Activated naive CD4-positive, alpha-beta T cell treated with anti-CD3 and anti-CD28 coated beads, Interleukin-2, amount 50 U/mL, for 72 hours (primary cell): Measurements from ENCODE around the gene MICU2. TPM values are rescaled to one million over a fixed set of nuclear protein-coding genes. Genes with fewer than 3 reads are reported as not detected.

Experiments
- ATAC-seq, 2 donors: fragments of 150-1000 bp; cut with Tn5 transposase; 2 replicates each; pipeline ENCODE4 v1.10.0; 2021; ENCODE audit warnings: mild to moderate bottlenecking in 2 of 2, moderate library complexity in 2 of 2
- DNase-seq, 2 donors: peaks; one replicate each; pipeline ENCODE4 v3.0.0; 2021 to 2022; ENCODE audit warnings: low spot score in 2 of 2
- H3K27ac Mint-ChIP-seq, 2 donors: one replicate each; pipeline ENCODE4 v1.8.0; 2022; ENCODE audit warnings: mild to moderate bottlenecking in 2 of 2, mixed read lengths in 2 of 2
- H3K36me3 Mint-ChIP-seq, 2 donors: one replicate each; pipeline ENCODE4 v1.8.0; 2022; ENCODE audit warnings: mixed read lengths in 2 of 2
- H3K9me3 Mint-ChIP-seq, 2 donors: one replicate each; pipeline ENCODE4 v1.8.0; 2022; ENCODE audit warnings: mixed read lengths in 2 of 2
- total RNA-seq, 2 donors: library from RNA; stranded (reverse); gene quantifications; one replicate each; pipeline ENCODE4 v1.2.3, GENCODE V29; 2022

Gene MICU2
- total RNA-seq, 2 donors from 2014 or later = 30.1 to 53.2 TPM

- DNase-seq = no peak
- Mint-ChIP-seq H3K9me3 (no peaks in the 10 kb centered on the region), H3K36me3 (peaks cover 6 to 20% of the 10 kb centered on the region in 2 donors), H3K27ac (peak overlapping the region in 1 of 2 donors; percentile 23)
- ATAC-seq = no peak
These were observed 66.9 kb downstream of the MICU2 start for GRCh38 chr13:21537105-21537504.

DNA sequence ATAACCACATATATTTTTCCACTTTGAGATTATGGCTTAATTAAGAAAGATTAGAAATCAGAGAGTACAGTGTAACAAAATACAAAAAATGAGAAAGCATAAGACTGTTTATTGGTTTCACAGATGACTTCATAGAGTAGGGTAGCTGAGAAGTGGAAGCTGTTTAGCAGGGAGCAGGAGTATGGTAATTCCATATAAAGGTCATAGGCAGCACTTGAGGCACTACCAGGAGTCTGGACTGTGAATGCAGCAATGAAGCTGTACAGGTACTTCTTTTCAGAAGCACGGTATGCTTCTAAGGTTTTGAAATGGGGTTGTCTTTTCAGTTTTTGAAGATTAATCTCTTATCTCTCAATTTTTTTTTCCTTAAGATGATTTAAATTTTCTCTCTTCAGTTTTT lies 69.2 kb downstream of the MICU2 start:
- no peak overlapping the region for H3K27ac Mint-ChIP-seq
- H3K9me3 Mint-ChIP-seq = no peaks in the 10 kb centered on the region
- ATAC-seq (no peak), DNase-seq (no peak)
- H3K36me3 Mint-ChIP-seq = peaks cover 6 to 20% of the 10 kb centered on the region in 2 donors

GRCh38 chr13:21531455-21531854 lies 72.5 kb downstream of the MICU2 start:
- H3K36me3 Mint-ChIP-seq = no peaks in the 10 kb centered on the region
- ATAC-seq = no peak

GRCh38 chr13:21530656-21531055 lies 73.3 kb downstream of the MICU2 start:
- Mint-ChIP-seq H3K36me3 (no peaks in the 10 kb centered on the region), H3K27ac (no peak overlapping the region), H3K9me3 (no peaks in the 10 kb centered on the region)
- DNase-seq (no peak), ATAC-seq (peak in 1 of 2 donors; percentile 34)

More at GRCh38 chr13:21531455-21531854, 72.5 kb downstream of the MICU2 start:
- no peak overlapping the region for H3K27ac Mint-ChIP-seq
- no peaks in the 10 kb centered on the region for H3K9me3 Mint-ChIP-seq
- no peak for DNase-seq

DNA sequence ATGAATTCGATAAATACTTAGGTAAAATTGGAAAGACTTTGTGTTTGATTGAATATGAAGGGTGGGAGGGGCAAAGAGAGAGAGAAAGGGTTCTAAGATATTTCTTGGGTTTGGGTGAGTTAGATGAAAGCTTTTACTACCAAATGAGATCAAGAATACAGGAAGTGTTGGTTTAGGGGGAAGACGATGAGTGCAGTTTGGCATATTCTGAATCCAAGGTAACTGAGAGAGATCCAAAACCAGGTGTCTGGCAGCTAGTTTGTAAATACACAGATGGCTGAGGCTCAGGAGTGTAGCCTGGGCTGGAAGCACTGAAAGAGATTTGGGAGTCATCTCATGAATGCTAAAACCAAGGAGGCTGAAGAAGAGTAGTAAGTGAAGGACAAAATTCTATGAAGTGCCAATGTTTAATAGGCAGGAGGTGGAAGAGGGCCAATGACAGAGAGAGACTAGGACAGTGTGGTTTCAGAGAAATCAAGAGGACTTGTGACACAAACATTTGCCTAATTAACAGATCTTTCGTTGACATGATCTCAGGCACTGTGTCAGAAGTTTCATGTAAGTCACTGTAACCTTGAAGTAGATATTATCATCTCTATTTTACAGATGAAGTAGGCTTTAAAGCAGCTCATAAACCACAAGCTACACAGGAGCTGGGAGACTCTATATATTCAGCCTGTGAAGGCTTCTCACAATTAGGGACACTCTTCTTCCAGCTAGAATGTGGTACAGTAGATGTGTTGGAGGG lies 74.7 kb downstream of the MICU2 start:
- no peaks in the 10 kb centered on the region for H3K9me3 Mint-ChIP-seq
- ATAC-seq (peak; percentile 71 to 72), DNase-seq (no peak)
- H3K36me3 Mint-ChIP-seq = no peaks in the 10 kb centered on the region
- H3K27ac Mint-ChIP-seq = no peak overlapping the region

DNA sequence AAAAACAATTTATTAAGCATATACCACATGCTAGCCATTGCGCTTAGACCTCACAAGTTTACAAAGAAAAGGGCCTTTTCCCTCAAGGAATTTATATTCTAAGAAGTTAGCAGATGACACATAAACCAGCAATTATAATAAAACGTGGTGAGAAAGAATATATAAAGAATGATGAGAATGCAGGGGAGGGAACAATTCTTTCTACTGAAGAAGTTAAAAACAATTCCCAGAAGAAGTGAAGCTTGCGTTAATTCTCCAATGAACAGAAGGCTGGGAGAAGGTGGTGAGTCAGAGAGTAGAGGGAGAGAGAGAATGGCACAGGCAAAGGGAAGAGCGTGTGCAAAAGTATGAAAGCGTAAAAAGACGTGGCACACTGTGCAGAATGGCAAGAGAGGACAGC lies 75.4 kb downstream of the MICU2 start:
- Mint-ChIP-seq H3K27ac (no peak overlapping the region), H3K36me3 (no peaks in the 10 kb centered on the region), H3K9me3 (no peaks in the 10 kb centered on the region)
- DNase-seq = no peak
- no peak for ATAC-seq

DNA sequence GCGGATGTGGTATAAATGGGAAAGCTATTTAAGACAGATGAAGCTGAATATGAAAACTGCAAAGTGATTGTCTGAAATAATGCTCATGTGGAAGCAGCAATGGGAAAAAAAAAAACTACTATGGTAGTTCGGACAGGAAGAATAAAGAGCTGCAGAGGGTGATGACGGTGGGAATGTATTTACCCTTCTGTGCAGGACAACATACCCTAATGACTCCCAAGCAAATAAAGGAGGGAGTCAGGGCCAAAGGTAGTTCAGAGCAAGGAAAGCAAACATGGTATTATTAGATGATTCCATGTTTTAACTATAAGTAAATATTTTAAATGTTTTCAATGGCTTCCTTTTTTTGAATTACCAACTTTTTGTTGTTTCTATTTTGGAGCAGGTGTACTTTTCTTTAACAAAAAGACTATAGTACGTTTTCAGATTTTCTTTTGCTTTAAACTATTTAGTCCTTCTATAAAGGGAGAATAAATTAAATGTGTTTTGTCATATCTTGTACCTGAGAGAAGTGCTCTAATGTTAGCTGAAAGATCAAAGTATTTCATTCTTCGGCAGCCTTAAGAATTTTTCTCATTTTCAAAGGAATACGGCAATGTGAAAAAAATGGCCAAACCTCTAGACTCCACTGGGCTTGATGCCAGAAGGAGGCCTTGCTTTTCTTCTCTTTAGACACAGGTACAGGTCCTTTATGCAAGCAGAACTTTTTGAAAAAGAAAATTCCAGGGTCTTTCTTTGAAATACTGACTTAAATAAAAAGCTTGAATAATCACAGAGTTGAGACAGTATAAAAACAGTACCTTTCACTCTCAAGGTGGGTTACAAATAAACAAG lies 77.0 kb downstream of the MICU2 start:
- Mint-ChIP-seq H3K36me3 (no peaks in the 10 kb centered on the region), H3K27ac (no peak overlapping the region), H3K9me3 (no peaks in the 10 kb centered on the region)
- ATAC-seq = no peak
- DNase-seq = no peak

- Mint-ChIP-seq H3K36me3 (no peaks in the 10 kb centered on the region), H3K9me3 (no peaks in the 10 kb centered on the region), H3K27ac (no peak overlapping the region)
- ATAC-seq (no peak), DNase-seq (no peak)
These were observed 81.1 kb downstream of the MICU2 start for GRCh38 chr13:21522847-21523246.

- H3K9me3 Mint-ChIP-seq = no peaks in the 10 kb centered on the region
- peak overlapping the region in 1 of 2 donors; percentile 40 for H3K27ac Mint-ChIP-seq
- DNase-seq (no peak), ATAC-seq (no peak)
- H3K36me3 Mint-ChIP-seq = no peaks in the 10 kb centered on the region
These were observed 81.8 kb downstream of the MICU2 start for GRCh38 chr13:21522130-21522529.

GRCh38 chr13:21518617-21519144 lies 85.3 kb downstream of the MICU2 start:
- H3K27ac Mint-ChIP-seq = no peak overlapping the region
- DNase-seq (no peak), ATAC-seq (no peak)
- H3K36me3 Mint-ChIP-seq = no peaks in the 10 kb centered on the region
- no peaks in the 10 kb centered on the region for H3K9me3 Mint-ChIP-seq

DNA sequence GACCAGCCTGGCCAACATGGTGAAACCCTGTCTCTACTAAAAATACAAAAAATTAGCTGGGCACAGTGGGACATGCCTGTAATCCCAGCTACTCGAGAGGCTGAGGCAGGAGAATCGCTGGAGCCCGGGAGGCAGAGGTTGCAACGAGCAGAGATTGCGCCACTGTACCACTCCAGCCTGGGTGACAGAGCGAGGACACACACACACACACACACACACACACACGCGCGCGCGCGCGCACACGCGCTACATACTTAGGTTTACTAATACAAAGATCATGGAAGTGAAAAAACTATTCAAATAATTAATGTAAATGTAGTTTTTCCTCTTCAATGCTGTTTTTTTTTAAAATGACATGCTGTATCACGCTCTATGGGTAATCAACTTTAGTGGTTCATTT lies 86.4 kb downstream of the MICU2 start:
- Mint-ChIP-seq H3K27ac (no peak overlapping the region), H3K9me3 (no peaks in the 10 kb centered on the region), H3K36me3 (no peaks in the 10 kb centered on the region)
- ATAC-seq (no peak), DNase-seq (no peak)

- Mint-ChIP-seq H3K27ac (no peak overlapping the region), H3K36me3 (no peaks in the 10 kb centered on the region), H3K9me3 (no peaks in the 10 kb centered on the region)
- DNase-seq (no peak), ATAC-seq (no peak)
These were observed 87.2 kb downstream of the MICU2 start for GRCh38 chr13:21516805-21517204.

DNA sequence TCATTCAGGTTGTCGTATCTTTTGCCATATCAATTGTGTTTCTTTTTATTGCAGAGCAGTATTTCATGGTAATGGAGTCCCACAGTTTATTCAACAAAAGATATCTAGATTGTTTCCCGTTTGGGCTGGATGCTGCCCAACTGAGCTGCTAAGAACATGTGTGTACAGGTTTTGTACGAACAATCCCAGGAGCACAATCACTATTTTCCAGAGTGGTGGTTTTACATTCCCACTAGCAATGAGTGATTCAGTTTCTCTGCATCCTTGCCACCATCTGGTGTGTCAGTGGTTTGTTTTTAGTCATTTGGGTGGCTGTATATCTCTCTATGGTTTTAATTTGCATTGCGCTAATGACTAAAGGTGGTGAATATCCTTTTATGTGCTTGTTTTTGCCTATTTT lies 92.1 kb downstream of the MICU2 start:
- peaks cover 0 to 6% of the 10 kb centered on the region in 2 donors for H3K36me3 Mint-ChIP-seq
- no peak overlapping the region for H3K27ac Mint-ChIP-seq
- no peaks in the 10 kb centered on the region for H3K9me3 Mint-ChIP-seq
- ATAC-seq (peak in 1 of 2 donors; percentile 28), DNase-seq (no peak)

DNA sequence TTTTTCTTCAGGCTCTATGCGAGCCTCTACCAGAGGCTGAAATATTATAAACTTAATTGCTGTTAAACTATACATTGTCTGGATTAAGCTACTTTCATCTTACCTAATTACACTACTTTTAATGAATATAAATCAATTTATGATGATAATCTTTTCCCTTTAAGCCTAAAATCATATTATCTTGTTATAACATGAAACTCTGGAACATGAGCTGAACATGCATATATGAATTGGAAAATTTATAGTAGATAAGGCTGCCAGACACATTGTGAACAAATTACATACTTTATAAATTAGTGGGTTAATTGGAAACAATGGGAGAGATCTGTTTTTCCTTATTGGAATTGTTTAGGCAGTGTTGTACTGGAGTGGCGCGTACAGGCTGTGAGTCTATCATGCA lies 99.6 kb downstream of the MICU2 start:
- DNase-seq = no peak
- H3K36me3 Mint-ChIP-seq = peaks cover 0 to 10% of the 10 kb centered on the region in 2 donors
- no peak overlapping the region for H3K27ac Mint-ChIP-seq
- H3K9me3 Mint-ChIP-seq = no peaks in the 10 kb centered on the region
- ATAC-seq = no peak

GRCh38 chr13:21501686-21502085 lies 102.3 kb downstream of the MICU2 start:
- no peak for ATAC-seq
- DNase-seq = no peak
- H3K36me3 Mint-ChIP-seq = peaks cover 0 to 4% of the 10 kb centered on the region in 2 donors
- no peaks in the 10 kb centered on the region for H3K9me3 Mint-ChIP-seq
- no peak overlapping the region for H3K27ac Mint-ChIP-seq

DNA sequence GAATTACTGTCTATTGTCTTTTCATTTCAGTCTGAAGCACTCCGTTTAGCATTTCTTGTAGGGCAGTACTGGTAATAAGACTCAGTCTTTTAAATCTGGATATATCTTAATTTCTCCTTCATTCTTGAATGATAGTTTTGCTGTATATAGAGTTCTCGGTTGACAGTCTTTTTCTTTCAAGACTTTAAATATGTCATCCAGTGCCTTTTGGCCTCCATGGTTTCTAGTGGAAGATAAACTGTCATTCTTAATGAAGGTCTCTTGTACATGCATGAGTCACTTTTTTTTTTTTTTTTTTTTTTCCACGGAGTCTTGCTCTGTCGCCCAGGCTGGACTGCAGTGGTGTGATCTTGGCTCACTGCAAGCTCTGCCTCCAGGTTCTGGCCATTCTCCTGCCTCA lies 117.6 kb downstream of the MICU2 start:
- Mint-ChIP-seq H3K27ac (no peak overlapping the region), H3K9me3 (peaks cover 10 to 27% of the 10 kb centered on the region in 2 donors), H3K36me3 (peaks cover 29 to 46% of the 10 kb centered on the region in 2 donors)
- no peak for ATAC-seq
- DNase-seq = no peak

GRCh38 chr13:21483748-21484147 lies 120.2 kb downstream of the MICU2 start:
- Mint-ChIP-seq H3K36me3 (peaks cover 8 to 24% of the 10 kb centered on the region in 2 donors), H3K27ac (no peak overlapping the region), H3K9me3 (peaks cover 0 to 16% of the 10 kb centered on the region in 2 donors)
- ATAC-seq (no peak), DNase-seq (no peak)
